HG03060 (cell line): Measurements from ENCODE around the gene SDK2.

Experiments used
- ATAC-seq: cut with Tn5 transposase; IDR thresholded peaks from one replicate; pipeline ENCODE4 v1.9.1; 2021; ENCODE audit warnings: low read depth, moderate number of reproducible peaks; ENCODE audit not compliant: unreplicated experiment

The SDK2 gene

GRCh38 chr17:73359987-73360410, 284.2 kb downstream of the SDK2 start:
- ATAC-seq: no peak

- ATAC-seq: no peak
These were observed 284.9 kb downstream of the SDK2 start for GRCh38 chr17:73359352-73359751.

- no peak for ATAC-seq
These were observed 285.6 kb downstream of the SDK2 start for GRCh38 chr17:73358668-73359067.

GRCh38 chr17:73357981-73358380, 286.3 kb downstream of the SDK2 start:
- ATAC-seq: no peak

- no peak for ATAC-seq
These were observed 286.9 kb downstream of the SDK2 start for GRCh38 chr17:73357318-73357717.

- ATAC-seq: no peak
These were observed 287.6 kb downstream of the SDK2 start for GRCh38 chr17:73356561-73357170.

GRCh38 chr17:73354423-73355284, 289.6 kb downstream of the SDK2 start:
- ATAC-seq: no peak

- ATAC-seq: no peak
These were observed 292.0 kb downstream of the SDK2 start for GRCh38 chr17:73352261-73352660.

- no peak for ATAC-seq
These were observed 292.5 kb downstream of the SDK2 start for GRCh38 chr17:73351764-73352163.

- ATAC-seq: no peak
These were observed 293.4 kb downstream of the SDK2 start for GRCh38 chr17:73350864-73351263.

- ATAC-seq: no peak
These were observed 294.6 kb downstream of the SDK2 start for GRCh38 chr17:73349647-73350046.

GRCh38 chr17:73349138-73349537, 295.1 kb downstream of the SDK2 start:
- ATAC-seq: no peak

GRCh38 chr17:73348829-73349095, 295.5 kb downstream of the SDK2 start:
- ATAC-seq: no peak

- no peak for ATAC-seq
These were observed 296.0 kb downstream of the SDK2 start for GRCh38 chr17:73348018-73348828.

- ATAC-seq: no peak
These were observed 296.9 kb downstream of the SDK2 start for GRCh38 chr17:73347351-73347750.

GRCh38 chr17:73346501-73347162, 297.6 kb downstream of the SDK2 start:
- no peak for ATAC-seq

- ATAC-seq: no peak
These were observed 300.3 kb downstream of the SDK2 start for GRCh38 chr17:73343739-73344454.

- no peak for ATAC-seq
These were observed 301.0 kb downstream of the SDK2 start for GRCh38 chr17:73343168-73343634.

- no peak for ATAC-seq
These were observed 301.6 kb downstream of the SDK2 start for GRCh38 chr17:73342541-73343167.

- no peak for ATAC-seq
These were observed 302.2 kb downstream of the SDK2 start for GRCh38 chr17:73342050-73342522.
